Neural cell (in vitro differentiated cells): Measurements from ENCODE around the gene NAA38. TPM values are rescaled to one million over a fixed set of nuclear protein-coding genes. Genes with fewer than 3 reads are reported as not detected.

ENCODE experiments used
- H2AFZ ChIP-seq: fragments of 200-600, 300-800 bp; sonication (generic), shearing (Covaris generic); 2 replicates; pipeline ENCODE4 v1.6.0; 2014; ENCODE audit warnings: low read depth, mild to moderate bottlenecking, antibody characterized with exemption, low read length, moderate library complexity
- H3F3A ChIP-seq: fragments of 200-600 bp; shearing (Covaris generic); 2 replicates; pipeline ENCODE4 v1.6.1; 2016; ENCODE audit warnings: mild to moderate bottlenecking, moderate library complexity, mixed read lengths, antibody characterized with exemption, low read length; ENCODE audit not compliant: insufficient read depth, poor library complexity, severe bottlenecking
- H3K27ac ChIP-seq: fragments of 200-600, 300-800 bp; sonication (generic), shearing (Covaris generic); 2 replicates; pipeline ENCODE4 v1.5.1; 2014; ENCODE audit warnings: mild to moderate bottlenecking, low read length, moderate library complexity
- H3K27me3 ChIP-seq: fragments of 300-800, 200-600 bp; sonication (generic), shearing (Covaris generic); 2 replicates; pipeline ENCODE4 v1.6.0; 2014; ENCODE audit warnings: mild to moderate bottlenecking, low read depth, low read length, moderate library complexity; ENCODE audit not compliant: insufficient read depth
- H3K36me3 ChIP-seq: fragments of 300-800, 200-600 bp; sonication (generic), shearing (Covaris generic); 2 replicates; pipeline ENCODE4 v1.5.1; 2014; ENCODE audit warnings: mild to moderate bottlenecking, antibody characterized with exemption, low read length, moderate library complexity; ENCODE audit not compliant: insufficient read depth
- H3K4me2 ChIP-seq: fragments of 300-800, 200-600 bp; sonication (generic), shearing (Covaris generic); 2 replicates; pipeline ENCODE4 v1.6.0; 2014; ENCODE audit warnings: mild to moderate bottlenecking, low read length
- H3K4me3 ChIP-seq: fragments of 300-800, 200-600 bp; sonication (generic), shearing (Covaris generic); 2 replicates; pipeline ENCODE4 v1.5.1; 2014; ENCODE audit warnings: mild to moderate bottlenecking, low read length, moderate library complexity
- H3K79me2 ChIP-seq: fragments of 200-600 bp; shearing (Covaris generic); replicated peaks from 2 replicates; pipeline ENCODE4 v1.6.0; 2014; ENCODE audit warnings: mild to moderate bottlenecking, low read length, moderate library complexity; ENCODE audit not compliant: insufficient read depth
- H3K9ac ChIP-seq: fragments of 300-800, 200-600 bp; sonication (generic), shearing (Covaris generic); 2 replicates; pipeline ENCODE4 v1.6.1; 2016; ENCODE audit warnings: mild to moderate bottlenecking, low read length, mixed read lengths
- H3K9me2 ChIP-seq: fragments of 200-600 bp; shearing (Covaris generic); 2 replicates; pipeline ENCODE4 v1.6.1; 2016; ENCODE audit warnings: mild to moderate bottlenecking, low read length, mixed read lengths; ENCODE audit not compliant: insufficient read depth
- H3K9me3 ChIP-seq: fragments of 200-600, 300-800 bp; sonication (generic), shearing (Covaris generic); 2 replicates; pipeline ENCODE4 v1.6.1; 2016; ENCODE audit warnings: mild to moderate bottlenecking, mixed run types, low read length, moderate library complexity, mixed read lengths
- H4K20me1 ChIP-seq: fragments of 200-600 bp; shearing (Covaris generic); 2 replicates; pipeline ENCODE4 v1.6.1; 2016; ENCODE audit warnings: mild to moderate bottlenecking, mixed run types; ENCODE audit not compliant: insufficient read depth
- CTCF ChIP-seq: fragments of 450-650 bp; IDR thresholded peaks from 2 replicates; pipeline ENCODE4 v1.5.1; 2014; ENCODE audit warnings: antibody characterized with exemption, mild to moderate bottlenecking, moderate library complexity; ENCODE audit not compliant: poor library complexity, severe bottlenecking
- EP300 ChIP-seq: fragments of 450-650 bp; conservative IDR thresholded peaks from 2 replicates; pipeline ENCODE4 v1.6.1; 2014; ENCODE audit warnings: antibody characterized with exemption, mild to moderate bottlenecking, moderate library complexity; ENCODE audit not compliant: poor library complexity, severe bottlenecking
- EZH2 ChIP-seq: fragments of 200-600, 300-800 bp; shearing (Covaris generic), sonication (generic); IDR thresholded peaks from 2 replicates; pipeline ENCODE4 v1.6.1; 2014; ENCODE audit warnings: antibody characterized with exemption, low read length, borderline replicate concordance, mild to moderate bottlenecking; ENCODE audit not compliant: insufficient read depth, poor library complexity, severe bottlenecking
- MXI1 ChIP-seq: fragments of 450-650 bp; conservative IDR thresholded peaks from 2 replicates; pipeline ENCODE4 v1.6.1; 2014; ENCODE audit warnings: antibody characterized with exemption, mild to moderate bottlenecking; ENCODE audit not compliant: poor library complexity, severe bottlenecking
- POLR2AphosphoS5 ChIP-seq: IDR thresholded peaks from 2 replicates; pipeline ENCODE4 v1.6.1; 2012
- RAD21 ChIP-seq: fragments of 450-650 bp; conservative IDR thresholded peaks from 2 replicates; pipeline ENCODE4 v1.6.1; 2014; ENCODE audit warnings: antibody characterized with exemption, mild to moderate bottlenecking, moderate library complexity
- REST ChIP-seq: IDR thresholded peaks from 2 replicates; pipeline ENCODE4 v1.6.1; 2012; ENCODE audit warnings: borderline replicate concordance
- SMC3 ChIP-seq: fragments of 450-650 bp; conservative IDR thresholded peaks from 2 replicates; pipeline ENCODE4 v1.6.1; 2014; ENCODE audit warnings: antibody characterized with exemption, mild to moderate bottlenecking, moderate library complexity; ENCODE audit not compliant: poor library complexity
- TAF1 ChIP-seq: IDR thresholded peaks from 2 replicates; pipeline ENCODE4 v1.6.1; 2012; ENCODE audit warnings: low read depth
- polyA plus RNA-seq: library from polyadenylated mRNA; depleted of rRNA; stranded (reverse); fragments of >200 nt; gene quantifications from 2 replicates; pipeline ENCODE4 v1.2.3, GENCODE V29; 2014

Gene NAA38
- polyA plus RNA-seq, 1 donor from 2014 or later, result 110 TPM

GRCh38 chr17:7849130-7849750 lies 8.1 kb downstream of the NAA38 start:
- Histone ChIP-seq H4K20me1 (peaks cover 69% of the 10 kb centered on the region), H3K9ac (no peak overlapping the region), H3K9me3 (no peaks in the 10 kb centered on the region), H3K79me2 (peaks cover 21% of the 10 kb centered on the region), H3K4me2 (no peak overlapping the region), H3K27ac (no peak overlapping the region), H2AFZ (no peak overlapping the region), H3K27me3 (no peaks in the 10 kb centered on the region), H3K9me2 (no peaks in the 10 kb centered on the region), H3K4me3 (no peak overlapping the region), H3F3A (peaks cover 11% of the 10 kb centered on the region), H3K36me3 (peaks cover 8% of the 10 kb centered on the region)
- TF ChIP-seq SMC3 (no peak), REST (no peak), TAF1 (no peak), RAD21 (no peak), CTCF (no peak), MXI1 (no peak), POLR2AphosphoS5 (no peak), EZH2 (no peak), EP300 (no peak)

GRCh38 chr17:7848739-7849129 lies 8.6 kb downstream of the NAA38 start:
- Histone ChIP-seq H3K9me3 (no peaks in the 10 kb centered on the region), H3K36me3 (peaks cover 8% of the 10 kb centered on the region), H3K79me2 (peaks cover 26% of the 10 kb centered on the region), H3K4me2 (no peak overlapping the region), H3F3A (peaks cover 11% of the 10 kb centered on the region), H3K9ac (no peak overlapping the region), H3K9me2 (no peaks in the 10 kb centered on the region), H2AFZ (no peak overlapping the region), H3K27ac (no peak overlapping the region), H4K20me1 (peaks cover 73% of the 10 kb centered on the region), H3K4me3 (no peak overlapping the region), H3K27me3 (no peaks in the 10 kb centered on the region)
- TF ChIP-seq RAD21, result no peak
- no peak for TF ChIP-seq POLR2AphosphoS5
- no peak for TF ChIP-seq EZH2
- TF ChIP-seq TAF1, result no peak
- TF ChIP-seq CTCF, result no peak
